RWPE2 (cell line): ENCODE results near the gene LRWD1.
"Not testable (repeated sequence)": the region's sequence is repeated elsewhere in the genome, so short reads cannot be mapped to it uniquely, and the experiment has no call there.

ENCODE experiments used
- ATAC-seq: fragments of 200-7000 bp; cut with Tn5 transposase; 3 replicates; pipeline ENCODE4 v1.9.1; 2021; ENCODE audit warnings: low read depth
- DNase-seq: peaks from one replicate; pipeline ENCODE4 v3.0.0-alpha.2; 2020; ENCODE audit warnings: low spot score
- H3K27ac ChIP-seq: fragments of 450-650 bp; 2 replicates; pipeline ENCODE4 v1.5.1; 2017; ENCODE audit warnings: mild to moderate bottlenecking; ENCODE audit not compliant: poor library complexity, severe bottlenecking
- H3K27me3 ChIP-seq: fragments of 250-450 bp; sonication (Bioruptor Pico); 2 replicates; pipeline ENCODE4 v1.5.1; 2021; ENCODE audit warnings: mild to moderate bottlenecking, moderate library complexity; ENCODE audit not compliant: insufficient read depth, poor library complexity, severe bottlenecking
- H3K36me3 ChIP-seq: fragments of 250-450 bp; sonication (Bioruptor Pico); 2 replicates; pipeline ENCODE4 v1.5.1; 2020; ENCODE audit warnings: low read depth, mild to moderate bottlenecking, moderate library complexity
- H3K4me1 ChIP-seq: fragments of 250-450 bp; sonication (Bioruptor Pico); 2 replicates; pipeline ENCODE4 v1.5.1; 2021; ENCODE audit warnings: mild to moderate bottlenecking, moderate library complexity; ENCODE audit not compliant: insufficient read depth, poor library complexity, severe bottlenecking
- H3K4me3 ChIP-seq: fragments of 250-450 bp; sonication (Bioruptor Pico); 2 replicates; pipeline ENCODE4 v1.5.1; 2021; ENCODE audit warnings: mild to moderate bottlenecking, moderate library complexity; ENCODE audit not compliant: severe bottlenecking
- H3K9me3 ChIP-seq: fragments of 250-450 bp; sonication (Bioruptor Pico); 2 replicates; pipeline ENCODE4 v1.5.1; 2021; ENCODE audit warnings: mild to moderate bottlenecking, moderate library complexity; ENCODE audit not compliant: severe bottlenecking

The LRWD1 gene

GRCh38 chr7:102515889-102516288 lies 51.1 kb downstream of the LRWD1 start:
- H3K9me3 ChIP-seq, H3K36me3 ChIP-seq, H3K4me3 ChIP-seq, H3K27ac ChIP-seq, H3K27me3 ChIP-seq, DNase-seq, H3K4me1 ChIP-seq: not testable (repeated sequence)
- ATAC-seq, result peak; percentile 18

- DNase-seq, H3K27ac ChIP-seq, ATAC-seq, H3K27me3 ChIP-seq, H3K4me3 ChIP-seq, H3K36me3 ChIP-seq, H3K9me3 ChIP-seq, H3K4me1 ChIP-seq: not testable (repeated sequence)
Measured at GRCh38 chr7:102516951-102517350, 52.2 kb downstream of the LRWD1 start.

- not testable (repeated sequence) for H3K4me1 ChIP-seq, H3K27ac ChIP-seq, H3K27me3 ChIP-seq, H3K9me3 ChIP-seq, H3K4me3 ChIP-seq, H3K36me3 ChIP-seq
- peak; percentile 93 for ATAC-seq
- DNase-seq, result peak; percentile 5
Measured at GRCh38 chr7:102517550-102518147, 52.9 kb downstream of the LRWD1 start, which contains the start of gene RASA4B. Gene RASA4B, minus strand, starts transcription at chr7:102517777. Its CDS starts 67 bp downstream, at chr7:102517710.

- H3K27me3 ChIP-seq, ATAC-seq, H3K4me1 ChIP-seq, H3K27ac ChIP-seq, H3K9me3 ChIP-seq, H3K36me3 ChIP-seq, DNase-seq, H3K4me3 ChIP-seq: not testable (repeated sequence)
Measured at GRCh38 chr7:102520797-102521196, 56.0 kb downstream of the LRWD1 start.
